ENCODE data around the gene ZC3H14. TPM values are rescaled to one million over a fixed set of nuclear protein-coding genes. Genes with fewer than 3 reads are reported as not detected.

ZC3H14 gene
- total and polyA plus RNA-seq, 9 of the 15 experiments (the other 6 are each of a cell fraction or from before 2014, with no cell fraction given), result 21.1 to 109 (median 45.3) TPM

DNA sequence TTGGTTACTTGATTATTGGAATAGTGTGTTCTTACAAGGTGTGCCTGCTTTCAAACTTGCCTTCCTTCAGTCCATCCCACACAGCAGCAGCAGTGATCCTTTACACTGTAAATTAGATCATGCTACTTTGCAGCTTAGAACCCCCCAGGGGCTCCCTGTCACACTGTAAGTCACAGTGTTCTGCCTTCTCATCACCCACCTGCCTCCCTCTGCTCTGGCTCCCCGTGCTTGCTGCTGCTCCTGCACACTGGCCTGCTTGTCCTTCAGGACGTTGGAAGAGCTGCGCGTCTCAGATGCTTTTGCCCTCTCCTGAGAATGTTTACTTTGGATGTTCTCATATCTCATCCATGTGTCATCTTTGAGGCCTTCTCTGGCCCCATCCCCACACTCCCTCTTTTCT, 27.3 kb downstream of the ZC3H14 start:
- ATAC-seq, result no peak
- no peaks in the 10 kb centered on the region for H3K4me1 ChIP-seq (replicated peaks in 1 of 2; ENCODE audit: control insufficient read depth in 2 of 2, insufficient read depth in 2 of 2, low read length in 2 of 2)
- H3K27ac ChIP-seq (ENCODE audit: extremely low read depth, low read depth, low read length), result no peak overlapping the region
- FAIRE-seq, result no peak
- no peaks in the 10 kb centered on the region for H3K79me2 ChIP-seq (ENCODE audit: control insufficient read depth, insufficient read depth, low read length)
- no TSS peak for BruUV-seq (replicated peaks)
- DNase-seq (ENCODE audit: extremely low read depth in 1 of 4, low spot score in 3 of 4), result no peak
- no peaks in the 10 kb centered on the region for H3K9me1 ChIP-seq (ENCODE audit: control insufficient read depth, insufficient read depth, low read length)
- ChIA-PET POLR2A (interaction anchor here (0.7 to 0.8 kb wide), 2 partner anchors 8 to 26 kb away, joined by 3 to 4 read pairs; no protein-coding TSS in a partner anchor), CTCF (ENCODE audit: low intra/inter-chr PET ratio) (no interaction called here)
- H3K9ac ChIP-seq (ENCODE audit: insufficient read depth in 1 of 2, low read depth in 2 of 2, low read length in 2 of 2), result no peak overlapping the region
- in situ Hi-C loops (cut with MboI) (no loop called here), intact Hi-C loops (cut with micrococcal nuclease) (no loop called here)
- H3K4me3 ChIP-seq, result no peak overlapping the region
- H3K4me2 ChIP-seq (ENCODE audit: insufficient read depth, low read length), result no peak overlapping the region
- WGBS (ENCODE audit: insufficient coverage, low coverage, missing lambda C conversion rate), result 80% methylated on average over 1 of the region's 4 CpGs
- no peak overlapping the region for H2AFZ ChIP-seq (ENCODE audit: low read depth, low read length)
- no peaks in the 10 kb centered on the region for H3K27me3 ChIP-seq (ENCODE audit: control insufficient read depth in 2 of 2, insufficient read depth in 2 of 2, low read length in 2 of 2)
- H3K9me3 ChIP-seq (replicated peaks; ENCODE audit: control insufficient read depth, insufficient read depth, low read depth, low read length), result no peaks in the 10 kb centered on the region
- peaks cover 53% of the 10 kb centered on the region for H3K36me3 ChIP-seq (ENCODE audit: control insufficient read depth, insufficient read depth, low read length)
- no peak for TF ChIP-seq E2F3 (CRISPR knock-in tag; IDR thresholded peaks at IDR 0.05)
- no peak for TF ChIP-seq PCBP2 (IDR thresholded peaks at IDR 0.05; ENCODE audit: low read depth, low read length, poor library complexity, severe bottlenecking)
- TF ChIP-seq, protein P1, sequence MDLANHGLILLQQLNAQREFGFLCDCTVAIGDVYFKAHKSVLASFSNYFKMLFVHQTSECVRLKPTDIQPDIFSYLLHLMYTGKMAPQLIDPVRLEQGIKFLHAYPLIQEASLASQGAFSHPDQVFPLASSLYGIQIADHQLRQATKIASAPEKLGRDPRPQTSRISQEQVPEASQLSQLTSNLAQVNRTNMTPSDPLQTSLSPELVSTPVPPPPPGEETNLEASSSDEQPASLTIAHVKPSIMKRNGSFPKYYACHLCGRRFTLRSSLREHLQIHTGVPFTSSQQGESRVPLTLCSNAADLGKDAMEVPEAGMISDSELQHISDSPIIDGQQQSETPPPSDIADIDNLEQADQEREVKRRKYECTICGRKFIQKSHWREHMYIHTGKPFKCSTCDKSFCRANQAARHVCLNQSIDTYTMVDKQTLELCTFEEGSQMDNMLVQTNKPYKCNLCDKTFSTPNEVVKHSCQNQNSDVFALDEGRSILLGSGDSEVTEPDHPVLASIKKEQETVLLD (IDR thresholded peaks at IDR 0.05), result no peak
- TF ChIP-seq PBX2 (CRISPR knock-in tag; IDR thresholded peaks at IDR 0.05; ENCODE audit: low read depth), result no peak
- TF ChIP-seq PBX2 (tag; conservative IDR thresholded peaks at IDR 0.05; ENCODE audit: low read depth), result no peak
- TF ChIP-seq WHSC1 (IDR thresholded peaks at IDR 0.05; ENCODE audit: low read length), result no peak
- no peak for TF ChIP-seq ELF4 (CRISPR knock-in tag; IDR thresholded peaks at IDR 0.05)
- TF ChIP-seq BACH1 (tag; IDR thresholded peaks at IDR 0.05), result no peak
- no peak for TF ChIP-seq HMGXB4 (CRISPR knock-in tag; IDR thresholded peaks at IDR 0.05)
- TF ChIP-seq ZNF57 (CRISPR knock-in tag; IDR thresholded peaks at IDR 0.05), result no peak
- no peaks in the 10 kb centered on the region for H4K20me1 ChIP-seq (replicated peaks; ENCODE audit: control insufficient read depth, insufficient read depth, low read length)

Data from K562 (cell line).